ENCODE data around the gene FSIP1.

DNA sequence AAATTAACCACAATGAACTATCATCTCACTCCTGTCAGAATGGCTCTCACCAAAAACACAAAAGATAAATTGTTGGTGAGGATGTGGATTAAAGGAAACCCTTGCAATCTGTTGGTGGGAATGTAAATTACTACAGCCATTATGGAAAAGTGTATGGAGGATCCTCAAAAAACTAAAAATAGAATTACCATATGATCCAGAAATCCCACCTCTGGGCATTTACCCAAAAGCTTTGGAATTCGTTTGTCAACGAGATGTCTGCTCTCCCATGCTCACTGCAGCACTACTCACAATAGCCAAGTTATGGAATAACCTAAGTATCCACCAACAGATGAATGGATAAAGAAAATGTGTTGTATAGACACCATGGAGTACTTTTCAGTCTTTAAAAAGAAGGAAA, 21.6 kb downstream of the FSIP1 start:
- TF ChIP-seq, protein P1, sequence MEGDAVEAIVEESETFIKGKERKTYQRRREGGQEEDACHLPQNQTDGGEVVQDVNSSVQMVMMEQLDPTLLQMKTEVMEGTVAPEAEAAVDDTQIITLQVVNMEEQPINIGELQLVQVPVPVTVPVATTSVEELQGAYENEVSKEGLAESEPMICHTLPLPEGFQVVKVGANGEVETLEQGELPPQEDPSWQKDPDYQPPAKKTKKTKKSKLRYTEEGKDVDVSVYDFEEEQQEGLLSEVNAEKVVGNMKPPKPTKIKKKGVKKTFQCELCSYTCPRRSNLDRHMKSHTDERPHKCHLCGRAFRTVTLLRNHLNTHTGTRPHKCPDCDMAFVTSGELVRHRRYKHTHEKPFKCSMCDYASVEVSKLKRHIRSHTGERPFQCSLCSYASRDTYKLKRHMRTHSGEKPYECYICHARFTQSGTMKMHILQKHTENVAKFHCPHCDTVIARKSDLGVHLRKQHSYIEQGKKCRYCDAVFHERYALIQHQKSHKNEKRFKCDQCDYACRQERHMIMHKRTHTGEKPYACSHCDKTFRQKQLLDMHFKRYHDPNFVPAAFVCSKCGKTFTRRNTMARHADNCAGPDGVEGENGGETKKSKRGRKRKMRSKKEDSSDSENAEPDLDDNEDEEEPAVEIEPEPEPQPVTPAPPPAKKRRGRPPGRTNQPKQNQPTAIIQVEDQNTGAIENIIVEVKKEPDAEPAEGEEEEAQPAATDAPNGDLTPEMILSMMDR (IDR thresholded peaks at IDR 0.05), result no peak
- TF ChIP-seq POLR2A (IDR thresholded peaks at IDR 0.05), result no peak
